ENCODE results near the gene ADAMTSL3. TPM values are rescaled to one million over a fixed set of nuclear protein-coding genes. Genes with fewer than 3 reads are reported as not detected.

Gene ADAMTSL3
- total and polyA plus RNA-seq, 2 of the 4 experiments (the other 2 are of a cell fraction): under 0.01 to 0.02 TPM

DNA sequence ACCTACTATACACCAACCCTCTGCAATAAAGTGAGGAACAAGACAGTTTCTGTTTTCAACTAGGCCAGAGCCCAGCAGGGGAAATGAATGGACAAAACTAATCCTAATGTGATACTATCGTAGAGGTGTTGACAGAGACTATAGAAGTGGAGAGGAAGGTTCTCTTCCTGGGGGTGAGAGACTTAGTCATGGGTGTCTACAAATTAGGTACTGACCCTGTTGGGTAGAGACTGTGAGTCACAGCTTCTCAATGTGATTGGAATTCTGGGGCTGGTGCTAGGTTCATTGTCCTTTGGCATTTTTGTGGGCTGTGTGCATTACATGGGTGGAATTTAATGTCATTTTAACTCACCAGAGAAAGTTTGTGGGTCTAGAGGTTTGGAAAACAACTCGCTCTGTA lies 79.3 kb downstream of the ADAMTSL3 start:
- POLR2A ChIA-PET (ENCODE audit: unreplicated experiment): no interaction called here
- BruUV-seq (replicated peaks): no TSS peak
- no peak overlapping the region for H3K27ac ChIP-seq (ENCODE audit: insufficient read depth, low read length)
- H2AK5ac ChIP-seq (ENCODE audit: low read depth, low read length): no peak overlapping the region
- H2BK120ac ChIP-seq (ENCODE audit: low read depth, low read length): no peak overlapping the region
- intact Hi-C loops (cut with micrococcal nuclease) (no loop called here), dilution Hi-C loops (cut with HindIII; ENCODE audit: low sequenced_read_pairs, unreplicated experiment) (no loop called here), in situ Hi-C loops (cut with MboI; ENCODE audit: low sequenced_read_pairs) (loop anchor here (10.0 kb wide), 1 partner anchor 292 kb away; no protein-coding TSS in a partner anchor)
- no peak overlapping the region for H3K4ac ChIP-seq (ENCODE audit: low read depth, low read length)
- DNase-seq: peak; percentile 6
- no peaks in the 10 kb centered on the region for H3K27me3 ChIP-seq (ENCODE audit: control insufficient read depth, insufficient read depth, low read length)
- no peak overlapping the region for H4K5ac ChIP-seq (ENCODE audit: low read depth, low read length)
- H3K36me3 ChIP-seq (ENCODE audit: control insufficient read depth, insufficient read depth, low read length): no peaks in the 10 kb centered on the region
- TF ChIP-seq FOS (IDR thresholded peaks at IDR 0.05; ENCODE audit: low read depth, low read length): no peak
- TF ChIP-seq RCOR1 (IDR thresholded peaks at IDR 0.05; ENCODE audit: insufficient replicate concordance, low read length): no peak
- no peak for TF ChIP-seq RAD21 (IDR thresholded peaks at IDR 0.05; ENCODE audit: low read length)
- TF ChIP-seq SMC3 (IDR thresholded peaks at IDR 0.05; ENCODE audit: low read depth, low read length): no peak
- TF ChIP-seq CEBPB (IDR thresholded peaks at IDR 0.05; ENCODE audit: low read depth, low read length): no peak
- H2AFZ ChIP-seq (replicated peaks; ENCODE audit: low read length, poor library complexity): no peak overlapping the region
- H3K4me1 ChIP-seq (ENCODE audit: control insufficient read depth, insufficient read depth, low read length): no peaks in the 10 kb centered on the region
- H4K8ac ChIP-seq (ENCODE audit: low read depth in 2 of 2, low read length in 2 of 2): no peak overlapping the region
- H3K56ac ChIP-seq (ENCODE audit: extremely low read depth, insufficient read depth, low read length): no peak overlapping the region
- H3K14ac ChIP-seq (replicated peaks; ENCODE audit: low read depth, low read length): no peak overlapping the region
- no peaks in the 10 kb centered on the region for H3K79me1 ChIP-seq (ENCODE audit: low read depth in 1 of 2, low read length in 2 of 2)
- H3K9ac ChIP-seq (ENCODE audit: low read depth, low read length): no peak overlapping the region
- no peak overlapping the region for H2AK9ac ChIP-seq (replicated peaks; ENCODE audit: low read depth, low read length, poor library complexity)
- H3K4me3 ChIP-seq (ENCODE audit: insufficient read depth, low read depth, low read length): no peak overlapping the region
- H4K20me1 ChIP-seq (ENCODE audit: insufficient read depth, low read length): no peaks in the 10 kb centered on the region
- peak; percentile 56 for ATAC-seq (ENCODE audit: low read depth)
- no peak overlapping the region for H2BK15ac ChIP-seq (ENCODE audit: low read depth, low read length)
- no peak overlapping the region for H4K91ac ChIP-seq (ENCODE audit: insufficient read depth, low read depth, low read length)
- H2BK20ac ChIP-seq (ENCODE audit: low read depth, low read length): no peak overlapping the region
- no peaks in the 10 kb centered on the region for H3K9me3 ChIP-seq (ENCODE audit: control insufficient read depth, insufficient read depth, low read length)
- H3K9me1 ChIP-seq (ENCODE audit: insufficient read depth, low read length): no peaks in the 10 kb centered on the region
- H3K23ac ChIP-seq (ENCODE audit: low read depth, low read length): no peak overlapping the region
- no peak overlapping the region for H2BK5ac ChIP-seq (ENCODE audit: low read depth, low read length, poor library complexity, severe bottlenecking)
- CTCF ChIA-PET: no interaction called here
- H3K4me2 ChIP-seq (ENCODE audit: low read depth, low read length): no peak overlapping the region
- WGBS, 2 experiments (ENCODE audit: extremely low coverage in 2 of 2, insufficient read length in 1 of 2): no CpG with 5 or more reads among the region's 2 CpGs
- no peak overlapping the region for H3K18ac ChIP-seq (ENCODE audit: low read depth, low read length)
